ENCODE data around the gene DCLRE1C. TPM values are rescaled to one million over a fixed set of nuclear protein-coding genes. Genes with fewer than 3 reads are reported as not detected.

Gene DCLRE1C
- total and polyA plus RNA-seq, 9 of the 15 experiments (the other 6 are each of a cell fraction or from before 2014, with no cell fraction given) = 8.8 to 22.2 (median 13.9) TPM

GRCh38 chr10:14889318-14889717 is 64.6 kb downstream of the DCLRE1C start (continued):
- no peak for TF ChIP-seq SIRT6 (IDR thresholded peaks at IDR 0.05; ENCODE audit: low read depth, low read length)
- peak in 1 of 3 experiments; percentile 54; a peak in 1 of 6 replicates for TF ChIP-seq ZBTB11 (CRISPR knock-in tag; IDR thresholded peaks at IDR 0.05)
- no peak for TF ChIP-seq RBM22 (IDR thresholded peaks at IDR 0.05; ENCODE audit: low read depth, low read length, poor library complexity, severe bottlenecking)
- TF ChIP-seq SRF (CRISPR knock-in tag; IDR thresholded peaks at IDR 0.05) = no peak
- no peak for TF ChIP-seq NR2C2 (CRISPR knock-in tag; IDR thresholded peaks at IDR 0.05)
- 0 out of 2 replicates have a peak, but pooled peaks have one; percentile 16 for TF ChIP-seq NR2C2 (tag; IDR thresholded peaks at IDR 0.05)
- no peak for TF ChIP-seq SMAD2 (IDR thresholded peaks at IDR 0.05; ENCODE audit: low read depth, low read length)
- no peak; the same call in 1 of the 2 replicates for TF ChIP-seq MTA3 (IDR thresholded peaks at IDR 0.05; ENCODE audit: borderline replicate concordance)
- no peak for TF ChIP-seq RAD51 (IDR thresholded peaks at IDR 0.05; ENCODE audit: borderline replicate concordance, low read depth)
- TF ChIP-seq ZNF212 (CRISPR knock-in tag; IDR thresholded peaks at IDR 0.05) = no peak
- peak; percentile 93 for TF ChIP-seq CHAMP1 (IDR thresholded peaks at IDR 0.05)
- 0 out of 2 replicates have a peak, but pooled peaks have one; percentile 33 for TF ChIP-seq GABPA (tag; conservative IDR thresholded peaks at IDR 0.05; ENCODE audit: low read depth)
- no peak for TF ChIP-seq IRF2 (CRISPR knock-in tag; IDR thresholded peaks at IDR 0.05)
- TF ChIP-seq ESRRA (IDR thresholded peaks at IDR 0.05; ENCODE audit: borderline replicate concordance, low read depth) = peak; percentile 43; the same call in 1 of the 2 replicates
- peak; percentile 62; the same call in 1 of the 2 replicates for TF ChIP-seq SMARCA4 (IDR thresholded peaks at IDR 0.05)
- TF ChIP-seq RBBP5 (IDR thresholded peaks at IDR 0.05; ENCODE audit: borderline replicate concordance, insufficient read depth, low read length, poor library complexity, severe bottlenecking) = no peak
- TF ChIP-seq NUFIP1 (IDR thresholded peaks at IDR 0.05; ENCODE audit: partially characterized antibody) = no peak
- TF ChIP-seq PYGO2 (tag; IDR thresholded peaks at IDR 0.05) = no peak
- no peak for TF ChIP-seq ARID3A (IDR thresholded peaks at IDR 0.05; ENCODE audit: borderline replicate concordance, low read depth, low read length)
